WTC11 (cell line): ENCODE results near the gene KLHL20.

ENCODE experiments used
- TF ChIP-seq, protein P1 (sequence below): fragments of 200-600 bp; IDR thresholded peaks from 2 replicates; pipeline ENCODE4 v1.8.0; 2022; ENCODE audit warnings: antibody characterized with exemption
- TF ChIP-seq, protein P2 (sequence below): sonication (generic); formaldehyde crosslinking; IDR thresholded peaks from 2 replicates; pipeline ENCODE4 v1.8.1; 2023; ENCODE audit warnings: mild to moderate bottlenecking, missing genetic modification reagents, moderate library complexity
- TF ChIP-seq, protein P3 (sequence below): sonication (generic); formaldehyde crosslinking; IDR thresholded peaks from 2 replicates; pipeline ENCODE4 v1.8.1; 2022; ENCODE audit warnings: missing genetic modification reagents, borderline replicate concordance

DNA sequence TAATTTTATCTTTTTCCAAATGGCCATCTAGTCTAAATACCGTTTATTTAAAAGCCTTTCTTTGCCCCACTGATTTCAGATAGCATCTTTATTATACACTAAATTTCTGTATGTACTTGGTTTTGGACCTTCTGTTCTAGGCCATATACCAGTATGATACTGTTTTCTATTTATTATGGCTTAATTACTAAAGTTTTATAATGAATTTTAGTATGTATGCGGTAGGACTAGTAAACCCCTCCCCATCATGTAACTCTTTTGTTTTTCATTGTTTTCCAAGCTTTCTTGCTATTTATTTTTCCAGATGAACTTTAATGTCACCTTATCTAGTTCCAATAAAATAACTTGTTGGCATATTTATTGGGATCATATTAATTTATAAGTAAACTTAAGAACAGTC, 29.9 kb downstream of the KLHL20 start:
- TF ChIP-seq, protein P1, sequence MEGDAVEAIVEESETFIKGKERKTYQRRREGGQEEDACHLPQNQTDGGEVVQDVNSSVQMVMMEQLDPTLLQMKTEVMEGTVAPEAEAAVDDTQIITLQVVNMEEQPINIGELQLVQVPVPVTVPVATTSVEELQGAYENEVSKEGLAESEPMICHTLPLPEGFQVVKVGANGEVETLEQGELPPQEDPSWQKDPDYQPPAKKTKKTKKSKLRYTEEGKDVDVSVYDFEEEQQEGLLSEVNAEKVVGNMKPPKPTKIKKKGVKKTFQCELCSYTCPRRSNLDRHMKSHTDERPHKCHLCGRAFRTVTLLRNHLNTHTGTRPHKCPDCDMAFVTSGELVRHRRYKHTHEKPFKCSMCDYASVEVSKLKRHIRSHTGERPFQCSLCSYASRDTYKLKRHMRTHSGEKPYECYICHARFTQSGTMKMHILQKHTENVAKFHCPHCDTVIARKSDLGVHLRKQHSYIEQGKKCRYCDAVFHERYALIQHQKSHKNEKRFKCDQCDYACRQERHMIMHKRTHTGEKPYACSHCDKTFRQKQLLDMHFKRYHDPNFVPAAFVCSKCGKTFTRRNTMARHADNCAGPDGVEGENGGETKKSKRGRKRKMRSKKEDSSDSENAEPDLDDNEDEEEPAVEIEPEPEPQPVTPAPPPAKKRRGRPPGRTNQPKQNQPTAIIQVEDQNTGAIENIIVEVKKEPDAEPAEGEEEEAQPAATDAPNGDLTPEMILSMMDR = no peak
- TF ChIP-seq, protein P2, sequence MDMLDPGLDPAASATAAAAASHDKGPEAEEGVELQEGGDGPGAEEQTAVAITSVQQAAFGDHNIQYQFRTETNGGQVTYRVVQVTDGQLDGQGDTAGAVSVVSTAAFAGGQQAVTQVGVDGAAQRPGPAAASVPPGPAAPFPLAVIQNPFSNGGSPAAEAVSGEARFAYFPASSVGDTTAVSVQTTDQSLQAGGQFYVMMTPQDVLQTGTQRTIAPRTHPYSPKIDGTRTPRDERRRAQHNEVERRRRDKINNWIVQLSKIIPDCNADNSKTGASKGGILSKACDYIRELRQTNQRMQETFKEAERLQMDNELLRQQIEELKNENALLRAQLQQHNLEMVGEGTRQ = no peak
- TF ChIP-seq, protein P3, sequence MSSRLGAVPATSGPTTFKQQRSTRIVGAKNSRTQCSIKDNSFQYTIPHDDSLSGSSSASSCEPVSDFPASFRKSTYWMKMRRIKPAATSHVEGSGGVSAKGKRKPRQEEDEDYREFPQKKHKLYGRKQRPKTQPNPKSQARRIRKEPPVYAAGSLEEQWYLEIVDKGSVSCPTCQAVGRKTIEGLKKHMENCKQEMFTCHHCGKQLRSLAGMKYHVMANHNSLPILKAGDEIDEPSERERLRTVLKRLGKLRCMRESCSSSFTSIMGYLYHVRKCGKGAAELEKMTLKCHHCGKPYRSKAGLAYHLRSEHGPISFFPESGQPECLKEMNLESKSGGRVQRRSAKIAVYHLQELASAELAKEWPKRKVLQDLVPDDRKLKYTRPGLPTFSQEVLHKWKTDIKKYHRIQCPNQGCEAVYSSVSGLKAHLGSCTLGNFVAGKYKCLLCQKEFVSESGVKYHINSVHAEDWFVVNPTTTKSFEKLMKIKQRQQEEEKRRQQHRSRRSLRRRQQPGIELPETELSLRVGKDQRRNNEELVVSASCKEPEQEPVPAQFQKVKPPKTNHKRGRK (CRISPR knock-in tag) = no peak
